ENCODE measurements around the gene DEPDC1. TPM values are rescaled to one million over a fixed set of nuclear protein-coding genes. Genes with fewer than 3 reads are reported as not detected.

DEPDC1 gene
- polyA plus RNA-seq, 2 of the 4 experiments (the other 2 are of a cell fraction) = 18.2 to 33.6 TPM

DNA sequence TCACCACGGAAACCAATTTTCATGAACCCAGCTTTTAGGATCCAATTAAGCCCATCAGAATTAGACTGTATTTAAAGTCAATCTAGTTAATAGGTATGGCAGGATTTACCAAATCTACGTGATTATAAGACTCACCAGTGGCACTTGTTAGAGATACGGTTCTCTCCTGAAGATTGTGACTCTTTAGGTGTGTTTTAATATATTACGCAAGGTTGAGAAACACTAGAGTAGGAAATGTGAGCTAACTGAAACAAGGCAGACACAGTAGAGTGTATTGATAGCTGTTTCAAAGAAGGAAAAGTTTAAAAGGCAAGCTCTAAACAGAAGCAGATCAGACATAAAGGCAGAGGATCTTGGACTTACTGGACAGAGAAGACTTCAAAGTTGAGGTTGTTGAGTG is 35.9 kb downstream of the DEPDC1 start:
- WGBS (ENCODE audit: missing lambda C conversion rate) = 54% methylated on average over 4 of the region's 4 CpGs
- POLR2A ChIA-PET = no interaction called here
- no peak overlapping the region for H3K4me3 ChIP-seq
- H3K27ac ChIP-seq = no peak overlapping the region
- no peaks in the 10 kb centered on the region for H3K4me1 ChIP-seq
- no peak for DNase-seq (ENCODE audit: low read depth in 1 of 2, low spot score in 1 of 2)
- no peak for FAIRE-seq
- CTCF ChIA-PET = no interaction called here
- no peak overlapping the region for H3K4me2 ChIP-seq
- no peaks in the 10 kb centered on the region; the same call in 2 of the 3 replicates for H3K9me3 ChIP-seq
- no peak for ATAC-seq
- no peak for TF ChIP-seq CBX8 (IDR thresholded peaks at IDR 0.05)
- no peak for TF ChIP-seq FOSB (CRISPR knock-in tag; IDR thresholded peaks at IDR 0.05)
- no peak for TF ChIP-seq ESRRA (IDR thresholded peaks at IDR 0.05; ENCODE audit: borderline replicate concordance, low read length)
- no peak for TF ChIP-seq SMC3 (IDR thresholded peaks at IDR 0.05)
- TF ChIP-seq ZC3H11A (IDR thresholded peaks at IDR 0.05) = no peak
- no peak for TF ChIP-seq NR3C1 (IDR thresholded peaks at IDR 0.05)
- no peak for TF ChIP-seq MAFK (IDR thresholded peaks at IDR 0.05; ENCODE audit: partially characterized antibody)
- TF ChIP-seq NPAS2 (CRISPR knock-in tag; IDR thresholded peaks at IDR 0.05; ENCODE audit: borderline replicate concordance) = no peak
- no peak for TF ChIP-seq PHF8 (IDR thresholded peaks at IDR 0.05; ENCODE audit: borderline replicate concordance, low read depth)

DNA sequence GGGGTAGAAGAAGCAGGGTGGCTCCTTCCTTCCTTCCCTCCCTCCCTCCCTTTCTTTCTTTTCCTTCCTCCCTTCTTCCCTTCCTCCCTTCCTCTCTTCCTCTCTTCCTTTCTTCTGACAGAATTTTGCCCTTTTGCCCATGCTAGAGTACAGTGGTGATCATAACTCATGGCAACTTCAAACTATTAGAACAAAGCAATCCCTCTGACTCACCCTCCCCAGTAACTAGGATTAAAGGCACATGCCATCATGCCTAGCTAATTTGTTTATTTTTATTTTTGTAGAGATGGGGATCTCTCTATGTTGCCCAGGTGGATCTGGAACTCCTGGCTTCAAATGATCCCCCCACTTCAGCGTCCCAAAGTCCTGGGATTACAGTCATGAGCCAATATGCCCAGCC is 37.1 kb downstream of the DEPDC1 start:
- Histone ChIP-seq H3K27ac (no peak overlapping the region), H3K4me3 (no peak overlapping the region), H3K4me2 (no peak overlapping the region), H3K9me3 (no peaks in the 10 kb centered on the region; the same call in 2 of the 3 replicates), H3K4me1 (no peaks in the 10 kb centered on the region)
- no peak for FAIRE-seq
- ChIA-PET CTCF (interaction anchor here (0.9 to 2.9 kb wide), 2 partner anchors 13 to 16 kb away, joined by 3 to 7 read pairs; no protein-coding TSS in a partner anchor), POLR2A (no interaction called here)
- no peak for DNase-seq (ENCODE audit: low read depth in 1 of 2, low spot score in 1 of 2)
- no peak for ATAC-seq
- 6% methylated on average over 1 of the region's 1 CpG for WGBS (ENCODE audit: missing lambda C conversion rate)
- no peak for TF ChIP-seq EHF (CRISPR knock-in tag; IDR thresholded peaks at IDR 0.05)
- no peak for TF ChIP-seq TP53 (CRISPR knock-in tag; IDR thresholded peaks at IDR 0.05)
- no peak for TF ChIP-seq NR3C1 (IDR thresholded peaks at IDR 0.05)
- no peak for TF ChIP-seq FOSB (CRISPR knock-in tag; IDR thresholded peaks at IDR 0.05)
- TF ChIP-seq, protein P1, sequence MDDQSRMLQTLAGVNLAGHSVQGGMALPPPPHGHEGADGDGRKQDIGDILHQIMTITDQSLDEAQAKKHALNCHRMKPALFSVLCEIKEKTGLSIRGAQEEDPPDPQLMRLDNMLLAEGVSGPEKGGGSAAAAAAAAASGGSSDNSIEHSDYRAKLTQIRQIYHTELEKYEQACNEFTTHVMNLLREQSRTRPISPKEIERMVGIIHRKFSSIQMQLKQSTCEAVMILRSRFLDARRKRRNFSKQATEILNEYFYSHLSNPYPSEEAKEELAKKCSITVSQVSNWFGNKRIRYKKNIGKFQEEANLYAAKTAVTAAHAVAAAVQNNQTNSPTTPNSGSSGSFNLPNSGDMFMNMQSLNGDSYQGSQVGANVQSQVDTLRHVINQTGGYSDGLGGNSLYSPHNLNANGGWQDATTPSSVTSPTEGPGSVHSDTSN (IDR thresholded peaks at IDR 0.05) = no peak
- no peak for TF ChIP-seq KDM5A (IDR thresholded peaks at IDR 0.05)
- no peak for TF ChIP-seq EHMT2 (IDR thresholded peaks at IDR 0.05; ENCODE audit: low read depth)
- no peak for TF ChIP-seq HEYL (CRISPR knock-in tag; IDR thresholded peaks at IDR 0.05)
- TF ChIP-seq, protein P2, sequence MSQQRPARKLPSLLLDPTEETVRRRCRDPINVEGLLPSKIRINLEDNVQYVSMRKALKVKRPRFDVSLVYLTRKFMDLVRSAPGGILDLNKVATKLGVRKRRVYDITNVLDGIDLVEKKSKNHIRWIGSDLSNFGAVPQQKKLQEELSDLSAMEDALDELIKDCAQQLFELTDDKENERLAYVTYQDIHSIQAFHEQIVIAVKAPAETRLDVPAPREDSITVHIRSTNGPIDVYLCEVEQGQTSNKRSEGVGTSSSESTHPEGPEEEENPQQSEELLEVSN (IDR thresholded peaks at IDR 0.05; ENCODE audit: borderline replicate concordance, low read depth) = no peak
- TF ChIP-seq, protein P3, sequence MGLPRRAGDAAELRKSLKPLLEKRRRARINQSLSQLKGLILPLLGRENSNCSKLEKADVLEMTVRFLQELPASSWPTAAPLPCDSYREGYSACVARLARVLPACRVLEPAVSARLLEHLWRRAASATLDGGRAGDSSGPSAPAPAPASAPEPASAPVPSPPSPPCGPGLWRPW (IDR thresholded peaks at IDR 0.05) = no peak

DNA sequence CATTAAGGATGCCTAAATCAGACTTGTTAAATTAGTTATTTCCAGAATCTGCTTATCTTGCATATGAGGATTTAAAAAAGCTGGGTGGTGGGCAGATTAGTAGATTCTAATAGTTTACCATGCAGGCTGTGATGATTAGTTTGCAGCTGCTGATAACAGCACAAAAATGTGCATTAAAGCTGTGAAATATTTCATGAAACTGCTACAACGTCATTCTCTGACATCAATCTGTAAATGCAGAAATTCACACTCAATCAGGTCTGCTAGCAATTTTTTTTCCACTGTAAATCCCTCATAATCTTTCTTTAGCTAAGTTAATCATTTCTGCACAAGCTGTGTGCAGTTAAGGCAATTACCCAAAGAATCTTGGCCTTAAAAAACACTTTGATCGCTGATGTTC is 37.8 kb downstream of the DEPDC1 start:
- WGBS (ENCODE audit: missing lambda C conversion rate) = 44% methylated on average over 2 of the region's 2 CpGs
- H3K4me2 ChIP-seq = no peak overlapping the region
- H3K27ac ChIP-seq = no peak overlapping the region
- H3K4me1 ChIP-seq = no peaks in the 10 kb centered on the region
- H3K9me3 ChIP-seq = no peaks in the 10 kb centered on the region; the same call in 2 of the 3 replicates
- TF ChIP-seq, protein P4, sequence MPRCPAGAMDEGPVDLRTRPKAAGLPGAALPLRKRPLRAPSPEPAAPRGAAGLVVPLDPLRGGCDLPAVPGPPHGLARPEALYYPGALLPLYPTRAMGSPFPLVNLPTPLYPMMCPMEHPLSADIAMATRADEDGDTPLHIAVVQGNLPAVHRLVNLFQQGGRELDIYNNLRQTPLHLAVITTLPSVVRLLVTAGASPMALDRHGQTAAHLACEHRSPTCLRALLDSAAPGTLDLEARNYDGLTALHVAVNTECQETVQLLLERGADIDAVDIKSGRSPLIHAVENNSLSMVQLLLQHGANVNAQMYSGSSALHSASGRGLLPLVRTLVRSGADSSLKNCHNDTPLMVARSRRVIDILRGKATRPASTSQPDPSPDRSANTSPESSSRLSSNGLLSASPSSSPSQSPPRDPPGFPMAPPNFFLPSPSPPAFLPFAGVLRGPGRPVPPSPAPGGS (IDR thresholded peaks at IDR 0.05) = no peak
- no peak for TF ChIP-seq TP53 (CRISPR knock-in tag; IDR thresholded peaks at IDR 0.05)
- TF ChIP-seq, protein P5, sequence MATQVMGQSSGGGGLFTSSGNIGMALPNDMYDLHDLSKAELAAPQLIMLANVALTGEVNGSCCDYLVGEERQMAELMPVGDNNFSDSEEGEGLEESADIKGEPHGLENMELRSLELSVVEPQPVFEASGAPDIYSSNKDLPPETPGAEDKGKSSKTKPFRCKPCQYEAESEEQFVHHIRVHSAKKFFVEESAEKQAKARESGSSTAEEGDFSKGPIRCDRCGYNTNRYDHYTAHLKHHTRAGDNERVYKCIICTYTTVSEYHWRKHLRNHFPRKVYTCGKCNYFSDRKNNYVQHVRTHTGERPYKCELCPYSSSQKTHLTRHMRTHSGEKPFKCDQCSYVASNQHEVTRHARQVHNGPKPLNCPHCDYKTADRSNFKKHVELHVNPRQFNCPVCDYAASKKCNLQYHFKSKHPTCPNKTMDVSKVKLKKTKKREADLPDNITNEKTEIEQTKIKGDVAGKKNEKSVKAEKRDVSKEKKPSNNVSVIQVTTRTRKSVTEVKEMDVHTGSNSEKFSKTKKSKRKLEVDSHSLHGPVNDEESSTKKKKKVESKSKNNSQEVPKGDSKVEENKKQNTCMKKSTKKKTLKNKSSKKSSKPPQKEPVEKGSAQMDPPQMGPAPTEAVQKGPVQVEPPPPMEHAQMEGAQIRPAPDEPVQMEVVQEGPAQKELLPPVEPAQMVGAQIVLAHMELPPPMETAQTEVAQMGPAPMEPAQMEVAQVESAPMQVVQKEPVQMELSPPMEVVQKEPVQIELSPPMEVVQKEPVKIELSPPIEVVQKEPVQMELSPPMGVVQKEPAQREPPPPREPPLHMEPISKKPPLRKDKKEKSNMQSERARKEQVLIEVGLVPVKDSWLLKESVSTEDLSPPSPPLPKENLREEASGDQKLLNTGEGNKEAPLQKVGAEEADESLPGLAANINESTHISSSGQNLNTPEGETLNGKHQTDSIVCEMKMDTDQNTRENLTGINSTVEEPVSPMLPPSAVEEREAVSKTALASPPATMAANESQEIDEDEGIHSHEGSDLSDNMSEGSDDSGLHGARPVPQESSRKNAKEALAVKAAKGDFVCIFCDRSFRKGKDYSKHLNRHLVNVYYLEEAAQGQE (IDR thresholded peaks at IDR 0.05) = no peak
- TF ChIP-seq CEBPB (IDR thresholded peaks at IDR 0.05) = no peak
- no peak for TF ChIP-seq GATA3 (IDR thresholded peaks at IDR 0.05; ENCODE audit: borderline replicate concordance)
- TF ChIP-seq BHLHE40 (IDR thresholded peaks at IDR 0.05; ENCODE audit: low read depth, low read length) = no peak
- no peak for TF ChIP-seq EHMT2 (IDR thresholded peaks at IDR 0.05; ENCODE audit: low read depth)
- no peak overlapping the region for H3K4me3 ChIP-seq
- ATAC-seq (no peak), DNase-seq (ENCODE audit: low read depth in 1 of 2, low spot score in 1 of 2) (no peak), FAIRE-seq (no peak)
- ChIA-PET POLR2A (no interaction called here), CTCF (interaction anchor here (0.6 to 2.9 kb wide), 2 partner anchors 12 to 16 kb away, joined by 3 to 7 read pairs; no protein-coding TSS in a partner anchor)

All from A549 (cell line).